Breast epithelium (tissue), 3 donors: ENCODE results near the gene TTPAL.

ENCODE experiments used
- POLR2AphosphoS5 ChIP-seq, 3 donors: sonication (generic); formaldehyde crosslinking; IDR thresholded peaks; one replicate each; pipeline ENCODE4 v1.6.1; 2017; ENCODE audit warnings: antibody characterized with exemption in 3 of 3
- TF ChIP-seq, protein P1 (sequence below), 3 donors: fragments of 450-650 bp; IDR thresholded peaks; one replicate each; pipeline ENCODE4 v1.5.1; 2016 to 2017; ENCODE audit warnings: antibody characterized with exemption in 3 of 3, mild to moderate bottlenecking in 3 of 3, moderate library complexity in 3 of 3

DNA sequence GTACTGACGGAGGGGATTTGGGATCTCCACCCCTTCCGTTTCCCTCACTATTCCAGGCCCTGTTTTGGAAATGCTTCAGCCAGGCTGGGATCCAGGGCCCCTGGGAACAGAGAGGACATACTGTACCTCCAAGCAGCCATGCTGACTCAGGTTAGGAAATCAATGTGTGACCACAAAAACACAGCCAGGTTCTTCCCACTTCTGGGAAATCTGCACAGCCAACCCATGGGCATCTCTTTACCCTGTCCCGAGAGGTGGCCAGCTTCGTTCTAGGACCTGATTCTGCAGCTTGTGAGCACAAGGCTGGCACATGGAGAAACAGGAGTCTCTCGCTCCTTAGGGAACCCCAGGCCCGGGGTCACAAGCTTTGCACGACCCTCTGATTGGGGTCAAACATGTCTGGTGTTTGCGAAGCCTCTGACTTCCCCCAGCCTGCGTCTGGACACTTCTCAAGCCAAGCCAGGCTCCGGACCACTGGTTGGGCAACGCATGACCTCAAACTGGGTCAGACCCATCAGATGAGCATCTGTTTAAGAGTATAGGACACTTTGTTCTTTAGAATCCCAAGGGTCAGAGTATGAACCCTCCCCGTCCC lies 8.3 kb upstream of the TTPAL start:
- TF ChIP-seq, protein P1, sequence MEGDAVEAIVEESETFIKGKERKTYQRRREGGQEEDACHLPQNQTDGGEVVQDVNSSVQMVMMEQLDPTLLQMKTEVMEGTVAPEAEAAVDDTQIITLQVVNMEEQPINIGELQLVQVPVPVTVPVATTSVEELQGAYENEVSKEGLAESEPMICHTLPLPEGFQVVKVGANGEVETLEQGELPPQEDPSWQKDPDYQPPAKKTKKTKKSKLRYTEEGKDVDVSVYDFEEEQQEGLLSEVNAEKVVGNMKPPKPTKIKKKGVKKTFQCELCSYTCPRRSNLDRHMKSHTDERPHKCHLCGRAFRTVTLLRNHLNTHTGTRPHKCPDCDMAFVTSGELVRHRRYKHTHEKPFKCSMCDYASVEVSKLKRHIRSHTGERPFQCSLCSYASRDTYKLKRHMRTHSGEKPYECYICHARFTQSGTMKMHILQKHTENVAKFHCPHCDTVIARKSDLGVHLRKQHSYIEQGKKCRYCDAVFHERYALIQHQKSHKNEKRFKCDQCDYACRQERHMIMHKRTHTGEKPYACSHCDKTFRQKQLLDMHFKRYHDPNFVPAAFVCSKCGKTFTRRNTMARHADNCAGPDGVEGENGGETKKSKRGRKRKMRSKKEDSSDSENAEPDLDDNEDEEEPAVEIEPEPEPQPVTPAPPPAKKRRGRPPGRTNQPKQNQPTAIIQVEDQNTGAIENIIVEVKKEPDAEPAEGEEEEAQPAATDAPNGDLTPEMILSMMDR (IDR thresholded peaks at IDR 0.05): no peak
- peak; percentile 43 to 88 (median 67) for TF ChIP-seq POLR2AphosphoS5 (IDR thresholded peaks at IDR 0.05)
